ENCODE data around the gene FAM237A. TPM values are rescaled to one million over a fixed set of nuclear protein-coding genes. Genes with fewer than 3 reads are reported as not detected.

Gene FAM237A
- total and polyA plus RNA-seq, 10 of the 15 experiments (the other 5 are each of a cell fraction or from before 2014, with no cell fraction given), result not detected

GRCh38 chr2:206692971-206693370, 50.7 kb downstream of the FAM237A start:
- intact Hi-C loops (cut with micrococcal nuclease; ENCODE audit: unreplicated experiment) (loop anchor here (1.0 to 10.0 kb wide), 5 partner anchors 88 to 780 kb away; no protein-coding TSS in a partner anchor), in situ Hi-C loops (cut with MboI) (loop anchor here (5.0 to 10.0 kb wide), 2 partner anchors 92 to 779 kb away; no protein-coding TSS in a partner anchor)
- H3K27me3 ChIP-seq (replicated peaks in 1 of 2; ENCODE audit: control insufficient read depth in 2 of 2, insufficient read depth in 2 of 2, low read length in 1 of 2), result no peaks in the 10 kb centered on the region
- no peak for FAIRE-seq
- no peak overlapping the region for H3K4me2 ChIP-seq (ENCODE audit: control insufficient read depth, insufficient read depth)
- SMC1A ChIA-PET (ENCODE audit: uncharacterized antibody, unreplicated experiment), result no interaction called here
- BruUV-seq (replicated peaks), result no TSS peak
- CTCF ChIA-PET, result no interaction called here
- no peaks in the 10 kb centered on the region for H3K79me2 ChIP-seq (ENCODE audit: control insufficient read depth, insufficient read depth, low read length)
- H3K4me3 ChIP-seq, result no peak overlapping the region
- TF ChIP-seq SUZ12 (IDR thresholded peaks at IDR 0.05; ENCODE audit: unreplicated experiment) (no peak), YBX1 (IDR thresholded peaks at IDR 0.05) (no peak), HSF1 (IDR thresholded peaks at IDR 0.05; ENCODE audit: low read depth, low read length) (no peak), JUNB (IDR thresholded peaks at IDR 0.05) (no peak)
- H2AFZ ChIP-seq (ENCODE audit: control insufficient read depth, low read depth, low read length), result no peak overlapping the region
- no peaks in the 10 kb centered on the region for H3K4me1 ChIP-seq (ENCODE audit: control insufficient read depth, insufficient read depth, low read length)
- DNase-seq (ENCODE audit: low read depth, low spot score), result no peak
- POLR2A ChIA-PET, result no interaction called here
- H3K36me3 ChIP-seq (ENCODE audit: control insufficient read depth in 2 of 2, insufficient read depth in 2 of 2, low read length in 1 of 2), result no peaks in the 10 kb centered on the region
- H4K20me1 ChIP-seq (ENCODE audit: control insufficient read depth, insufficient read depth), result no peaks in the 10 kb centered on the region
- no peak overlapping the region for H3K27ac ChIP-seq (ENCODE audit: control insufficient read depth, insufficient read depth)
- RAD21 ChIA-PET (ENCODE audit: unreplicated experiment), result no interaction called here
- H3K9me3 ChIP-seq (replicated peaks; ENCODE audit: control insufficient read depth, insufficient read depth, low read length), result no peaks in the 10 kb centered on the region
- WGBS (ENCODE audit: insufficient coverage, insufficient replicate concordance, low lambda C conversion rate, missing lambda C conversion rate), result 40% methylated on average over 7 of the region's 7 CpGs
- no peak overlapping the region for H3K9ac ChIP-seq (ENCODE audit: control insufficient read depth, insufficient read depth, low read length)
- no peak for ATAC-seq

- no peak overlapping the region for H3K4me3 ChIP-seq
- ChIA-PET SMC1A (ENCODE audit: uncharacterized antibody, unreplicated experiment) (interaction anchor here (0.8 kb wide), 1 partner anchor 1244 kb away, joined by 3 read pairs; no protein-coding TSS in a partner anchor), CTCF (interaction anchor here (0.7 to 4.0 kb wide), 7 partner anchors 11 to 779 kb away, joined by 3 to 22 read pairs (median 8); no protein-coding TSS in a partner anchor), POLR2A (no interaction called here), RAD21 (ENCODE audit: unreplicated experiment) (interaction anchor here (1.1 to 1.3 kb wide), 2 partner anchors 79 to 1362 kb away, joined by 3 read pairs; no protein-coding TSS in a partner anchor)
- H3K27me3 ChIP-seq (replicated peaks in 1 of 2; ENCODE audit: control insufficient read depth in 2 of 2, insufficient read depth in 2 of 2, low read length in 1 of 2), result no peaks in the 10 kb centered on the region
- in situ Hi-C loops (cut with MboI) (loop anchor here (5.0 to 10.0 kb wide), 2 partner anchors 91 to 779 kb away; no protein-coding TSS in a partner anchor), intact Hi-C loops (cut with micrococcal nuclease; ENCODE audit: unreplicated experiment) (loop anchor here (1.0 to 10.0 kb wide), 5 partner anchors 88 to 780 kb away; no protein-coding TSS in a partner anchor)
- H3K27ac ChIP-seq (ENCODE audit: control insufficient read depth, insufficient read depth), result no peak overlapping the region
- no TSS peak for BruUV-seq (replicated peaks)
- no peaks in the 10 kb centered on the region for H4K20me1 ChIP-seq (ENCODE audit: control insufficient read depth, insufficient read depth)
- TF ChIP-seq SMC3 (IDR thresholded peaks at IDR 0.05; ENCODE audit: borderline replicate concordance, low read length), result peak; percentile 81
- no peak for TF ChIP-seq EGR1 (IDR thresholded peaks at IDR 0.05; ENCODE audit: borderline replicate concordance in 1 of 2, low read depth in 2 of 2, low read length in 2 of 2)
- no peak for TF ChIP-seq NR2F1 (conservative IDR thresholded peaks at IDR 0.05)
- peak; percentile 94 for TF ChIP-seq RAD21 (IDR thresholded peaks at IDR 0.05; ENCODE audit: insufficient read depth, low read depth, low read length)
- TF ChIP-seq CTCF (IDR thresholded peaks at IDR 0.05 in 2 of 3, conservative IDR thresholded peaks at IDR 0.05 in 1 of 3; ENCODE audit: control insufficient read depth in 2 of 3, extremely low read depth in 1 of 3, insufficient read depth in 1 of 3, low read depth in 3 of 3, low read length in 3 of 3), result peak; percentile 41 to 77 (median 61); a peak in 5 of 6 replicates
- H3K36me3 ChIP-seq (ENCODE audit: control insufficient read depth in 2 of 2, insufficient read depth in 2 of 2, low read length in 1 of 2), result no peaks in the 10 kb centered on the region
- whole genome bisulfite sequencing (ENCODE audit: insufficient coverage, insufficient replicate concordance, low lambda C conversion rate, missing lambda C conversion rate), result 19% methylated on average over 5 of the region's 5 CpGs
- peak; percentile 84 for ATAC-seq
- H3K79me2 ChIP-seq (ENCODE audit: control insufficient read depth, insufficient read depth, low read length), result no peaks in the 10 kb centered on the region
- no peak overlapping the region for H3K9ac ChIP-seq (ENCODE audit: control insufficient read depth, insufficient read depth, low read length)
- peak; percentile 97 for FAIRE-seq
- H3K9me3 ChIP-seq (replicated peaks; ENCODE audit: control insufficient read depth, insufficient read depth, low read length), result no peaks in the 10 kb centered on the region
- no peaks in the 10 kb centered on the region for H3K4me1 ChIP-seq (ENCODE audit: control insufficient read depth, insufficient read depth, low read length)
- no peak overlapping the region for H3K4me2 ChIP-seq (ENCODE audit: control insufficient read depth, insufficient read depth)
- DNase-seq (ENCODE audit: low read depth, low spot score), result peak; percentile 24
- no peak overlapping the region for H2AFZ ChIP-seq (ENCODE audit: control insufficient read depth, low read depth, low read length)
Observed at GRCh38 chr2:206693399-206694137, 51.3 kb downstream of the FAM237A start.
